ENCODE data around the gene UGT1A1. TPM values are rescaled to one million over a fixed set of nuclear protein-coding genes. Genes with fewer than 3 reads are reported as not detected.

The UGT1A1 gene
- total and polyA plus RNA-seq, 5 donors = not detected

- 83% methylated on average over 4 of the region's 4 CpGs for WGBS
- no peak overlapping the region for H3K27ac ChIP-seq (ENCODE audit: low read length)
- ATAC-seq = no peak
- no peak for DNase-seq
- intact Hi-C loops (cut with DNase I) = no loop called here
- no peaks in the 10 kb centered on the region for H3K4me1 ChIP-seq (ENCODE audit: control insufficient read depth, insufficient read depth, low read length)
- no peaks in the 10 kb centered on the region for H3K27me3 ChIP-seq (ENCODE audit: control insufficient read depth, insufficient read depth)
- H3K4me3 ChIP-seq (ENCODE audit: low read length) = no peak overlapping the region
- H3K9me3 ChIP-seq (ENCODE audit: control insufficient read depth, low read length) = no peaks in the 10 kb centered on the region
Measured at GRCh38 chr2:233780771-233781170, 20.7 kb downstream of the UGT1A1 start.

DNA sequence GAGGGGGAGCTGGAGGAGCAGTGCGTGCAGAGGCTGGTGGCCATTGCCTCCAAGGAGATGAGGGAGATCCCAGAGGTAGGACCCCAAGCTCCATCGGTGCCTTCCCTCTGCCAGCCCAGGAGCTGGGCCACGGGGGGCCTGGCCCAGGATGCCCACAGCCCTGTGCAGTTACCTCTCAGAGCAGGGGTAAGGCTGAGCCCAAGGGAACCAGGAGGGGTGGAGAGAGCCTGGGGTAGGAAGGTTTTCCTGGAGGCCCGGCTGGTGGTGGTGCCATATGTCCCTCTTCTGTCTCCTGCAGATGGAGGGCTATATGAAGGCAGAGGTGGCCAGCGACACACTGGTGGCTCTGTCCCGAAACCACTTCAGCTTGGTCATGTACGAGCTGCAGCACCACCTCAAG, 29.5 kb downstream of the UGT1A1 start:
- no peaks in the 10 kb centered on the region for H3K9me3 ChIP-seq (ENCODE audit: control insufficient read depth, low read length)
- intact Hi-C loops (cut with DNase I) = no loop called here
- H3K4me1 ChIP-seq (ENCODE audit: control insufficient read depth, insufficient read depth, low read length) = no peaks in the 10 kb centered on the region
- no peak overlapping the region for H3K4me3 ChIP-seq (ENCODE audit: low read length)
- H3K27ac ChIP-seq (ENCODE audit: low read length) = no peak overlapping the region
- no peak for ATAC-seq
- 90% methylated on average over 7 of the region's 7 CpGs for WGBS
- DNase-seq = no peak
- no peaks in the 10 kb centered on the region for H3K27me3 ChIP-seq (ENCODE audit: control insufficient read depth, insufficient read depth)

GRCh38 chr2:233791151-233791882, 31.2 kb downstream of the UGT1A1 start:
- H3K27me3 ChIP-seq (ENCODE audit: control insufficient read depth, insufficient read depth) = no peaks in the 10 kb centered on the region
- DNase-seq (no peak), ATAC-seq (no peak)
- intact Hi-C loops (cut with DNase I) = no loop called here
- no peak overlapping the region for H3K4me3 ChIP-seq (ENCODE audit: low read length)
- no peak overlapping the region for H3K27ac ChIP-seq (ENCODE audit: low read length)
- H3K4me1 ChIP-seq (ENCODE audit: control insufficient read depth, insufficient read depth, low read length) = no peaks in the 10 kb centered on the region
- H3K9me3 ChIP-seq (ENCODE audit: control insufficient read depth, low read length) = no peaks in the 10 kb centered on the region
- WGBS = 79% methylated on average over 18 of the region's 18 CpGs

- WGBS = 69% methylated on average over 9 of the region's 9 CpGs
- ATAC-seq = no peak
- H3K9me3 ChIP-seq (ENCODE audit: control insufficient read depth, low read length) = no peaks in the 10 kb centered on the region
Measured at GRCh38 chr2:233791883-233792329, 31.8 kb downstream of the UGT1A1 start.

GRCh38 chr2:233792720-233793119, 32.6 kb downstream of the UGT1A1 start:
- DNase-seq = no peak
- no peak for ATAC-seq
- Histone ChIP-seq H3K27ac (ENCODE audit: low read length) (no peak overlapping the region), H3K4me1 (ENCODE audit: control insufficient read depth, insufficient read depth, low read length) (no peaks in the 10 kb centered on the region), H3K27me3 (ENCODE audit: control insufficient read depth, insufficient read depth) (no peaks in the 10 kb centered on the region), H3K9me3 (ENCODE audit: control insufficient read depth, low read length) (no peaks in the 10 kb centered on the region), H3K4me3 (ENCODE audit: low read length) (no peak overlapping the region)
- 84% methylated on average over 7 of the region's 7 CpGs for WGBS
- intact Hi-C loops (cut with DNase I) = no loop called here

More at GRCh38 chr2:233791883-233792329, 31.8 kb downstream of the UGT1A1 start:
- H3K4me3 ChIP-seq (ENCODE audit: low read length) = no peak overlapping the region
- no peaks in the 10 kb centered on the region for H3K27me3 ChIP-seq (ENCODE audit: control insufficient read depth, insufficient read depth)
- intact Hi-C loops (cut with DNase I) = no loop called here
- H3K4me1 ChIP-seq (ENCODE audit: control insufficient read depth, insufficient read depth, low read length) = no peaks in the 10 kb centered on the region
- H3K27ac ChIP-seq (ENCODE audit: low read length) = no peak overlapping the region
- DNase-seq = no peak

GRCh38 chr2:233793465-233794127, 33.5 kb downstream of the UGT1A1 start:
- H3K4me1 ChIP-seq (ENCODE audit: control insufficient read depth, insufficient read depth, low read length) = no peaks in the 10 kb centered on the region
- no peak overlapping the region for H3K27ac ChIP-seq (ENCODE audit: low read length)
- no peaks in the 10 kb centered on the region for H3K9me3 ChIP-seq (ENCODE audit: control insufficient read depth, low read length)
- H3K27me3 ChIP-seq (ENCODE audit: control insufficient read depth, insufficient read depth) = no peaks in the 10 kb centered on the region
- no peak for DNase-seq
- no peak overlapping the region for H3K4me3 ChIP-seq (ENCODE audit: low read length)
- intact Hi-C loops (cut with DNase I) = no loop called here
- 73% methylated on average over 18 of the region's 18 CpGs for WGBS
- ATAC-seq = no peak

GRCh38 chr2:233794128-233794658, 34.1 kb downstream of the UGT1A1 start:
- Histone ChIP-seq H3K4me3 (ENCODE audit: low read length) (no peak overlapping the region), H3K27ac (ENCODE audit: low read length) (no peak overlapping the region), H3K27me3 (ENCODE audit: control insufficient read depth, insufficient read depth) (no peaks in the 10 kb centered on the region), H3K9me3 (ENCODE audit: control insufficient read depth, low read length) (no peaks in the 10 kb centered on the region), H3K4me1 (ENCODE audit: control insufficient read depth, insufficient read depth, low read length) (no peaks in the 10 kb centered on the region)
- ATAC-seq = no peak
- no peak for DNase-seq
- 74% methylated on average over 17 of the region's 17 CpGs for WGBS
- intact Hi-C loops (cut with DNase I) = no loop called here

- H3K9me3 ChIP-seq (ENCODE audit: control insufficient read depth, low read length) = no peaks in the 10 kb centered on the region
- intact Hi-C loops (cut with DNase I) = no loop called here
- ATAC-seq (no peak), DNase-seq (no peak)
- no peaks in the 10 kb centered on the region for H3K4me1 ChIP-seq (ENCODE audit: control insufficient read depth, insufficient read depth, low read length)
- H3K27ac ChIP-seq (ENCODE audit: low read length) = no peak overlapping the region
- H3K4me3 ChIP-seq (ENCODE audit: low read length) = no peak overlapping the region
- 91% methylated on average over 13 of the region's 13 CpGs for WGBS
- H3K27me3 ChIP-seq (ENCODE audit: control insufficient read depth, insufficient read depth) = no peaks in the 10 kb centered on the region
Measured at GRCh38 chr2:233795735-233796171, 35.7 kb downstream of the UGT1A1 start.

DNA sequence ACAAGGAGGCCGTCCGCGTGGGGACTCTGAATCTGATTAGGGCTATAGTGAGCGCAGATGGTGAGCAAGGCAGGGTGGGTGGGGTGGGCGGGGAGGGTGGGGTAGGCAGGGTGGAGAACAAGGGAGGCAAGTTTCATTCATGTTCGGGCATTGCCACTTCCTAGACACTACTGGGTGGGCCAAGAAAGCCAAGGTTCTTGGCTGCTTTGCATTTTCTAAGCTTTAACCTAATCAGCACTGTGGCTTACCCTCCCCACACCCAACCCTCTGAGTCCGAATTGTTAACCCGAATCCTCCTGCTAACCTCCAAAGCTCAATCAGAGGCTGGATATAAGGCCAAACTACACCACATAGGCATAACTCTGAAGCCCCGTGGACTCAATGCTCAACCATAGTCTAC, 36.2 kb downstream of the UGT1A1 start:
- ATAC-seq (no peak), DNase-seq (no peak)
- H3K27ac ChIP-seq (ENCODE audit: low read length) = no peak overlapping the region
- intact Hi-C loops (cut with DNase I) = no loop called here
- H3K4me1 ChIP-seq (ENCODE audit: control insufficient read depth, insufficient read depth, low read length) = no peaks in the 10 kb centered on the region
- H3K9me3 ChIP-seq (ENCODE audit: control insufficient read depth, low read length) = no peaks in the 10 kb centered on the region
- 85% methylated on average over 9 of the region's 9 CpGs for WGBS
- H3K4me3 ChIP-seq (ENCODE audit: low read length) = no peak overlapping the region
- H3K27me3 ChIP-seq (ENCODE audit: control insufficient read depth, insufficient read depth) = no peaks in the 10 kb centered on the region

DNA sequence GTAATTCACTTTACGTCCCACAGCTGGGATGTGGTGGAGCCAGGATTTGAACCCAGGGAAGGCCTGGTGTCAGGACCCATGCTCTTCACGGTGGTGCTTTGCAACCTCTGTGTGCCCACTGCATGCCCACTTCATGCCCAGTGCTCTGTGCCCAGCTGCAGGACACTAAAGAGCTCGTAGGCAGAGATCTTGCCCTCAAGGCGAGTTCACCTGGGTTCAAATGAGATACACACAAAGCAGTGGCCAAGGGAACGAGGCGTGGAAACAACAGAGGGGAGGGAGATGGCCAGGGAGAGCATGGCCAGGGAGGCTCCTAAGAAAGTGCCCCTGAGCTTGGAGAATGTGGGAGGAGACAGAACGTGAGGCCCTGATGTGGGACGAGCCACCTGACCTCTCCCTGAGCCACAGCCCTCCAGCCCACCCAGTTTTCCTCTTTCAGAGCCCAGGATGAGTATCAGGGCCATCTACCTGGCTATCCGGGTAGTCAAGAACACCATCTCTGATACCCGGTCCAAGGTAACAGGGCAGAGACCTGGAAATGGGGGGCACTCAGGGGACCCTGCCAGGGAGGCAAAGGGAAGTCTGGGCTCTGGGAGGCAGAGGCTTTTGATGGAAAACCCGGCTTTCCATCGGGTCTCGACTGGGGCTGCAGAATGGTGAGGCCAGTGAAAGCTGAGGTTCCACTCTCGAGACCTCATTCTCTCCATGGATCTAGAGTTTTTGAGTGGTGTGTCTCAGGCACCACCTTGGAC, 38.4 kb downstream of the UGT1A1 start:
- Histone ChIP-seq H3K27me3 (ENCODE audit: control insufficient read depth, insufficient read depth) (no peaks in the 10 kb centered on the region), H3K9me3 (ENCODE audit: control insufficient read depth, low read length) (no peaks in the 10 kb centered on the region), H3K27ac (ENCODE audit: low read length) (no peak overlapping the region), H3K4me1 (ENCODE audit: control insufficient read depth, insufficient read depth, low read length) (no peaks in the 10 kb centered on the region), H3K4me3 (ENCODE audit: low read length) (no peak overlapping the region)
- intact Hi-C loops (cut with DNase I) = no loop called here
- DNase-seq (no peak), ATAC-seq (no peak)
- 76% methylated on average over 14 of the region's 14 CpGs for WGBS
